Measurements from ENCODE around the gene P3H3.

- TF ChIP-seq CTCF (IDR thresholded peaks at IDR 0.05) (no peak), POLR2A (IDR thresholded peaks at IDR 0.05) (no peak)
Measured at GRCh38 chr12:6842075-6842474, 13.9 kb downstream of the P3H3 start.

Data from uterus (tissue), 2 donors.